Activated CD4-positive, alpha-beta T cell treated with anti-CD3 and anti-CD28 coated beads for 36 hours (primary cell): ENCODE measurements around the gene HSD17B8. TPM values are rescaled to one million over a fixed set of nuclear protein-coding genes. Genes with fewer than 3 reads are reported as not detected.

Experiments used
- ATAC-seq: fragments of 200-7000 bp; cut with Tn5 transposase; one replicate; pipeline ENCODE4 v1.10.0; 2021; ENCODE audit warnings: mild to moderate bottlenecking, moderate library complexity
- CTCF ChIA-PET: fragments of 350-600 bp; sonication (Branson Sonifier 250); formaldehyde crosslinking; loops from one replicate; lab custom pipeline; 2021; ENCODE audit warnings: antibody characterized with exemption; lab: Charles Lee
- POLR2A ChIA-PET: fragments of 350-600 bp; sonication (Branson Sonifier 250); formaldehyde crosslinking; loops from one replicate; lab custom pipeline; 2021; ENCODE audit warnings: antibody characterized with exemption, inconsistent platforms; lab: Charles Lee
- DNase-seq: peaks from one replicate; pipeline ENCODE4 v3.0.0-alpha.2; 2020
- H3K27ac Mint-ChIP-seq: one replicate; pipeline ENCODE4 v1.8.0; 2021; ENCODE audit warnings: mixed read lengths
- H3K27me3 Mint-ChIP-seq: one replicate; pipeline ENCODE4 v1.8.0; 2021; ENCODE audit warnings: mixed read lengths
- H3K36me3 Mint-ChIP-seq: one replicate; pipeline ENCODE4 v1.8.0; 2021; ENCODE audit warnings: low read depth, mixed read lengths
- H3K4me1 Mint-ChIP-seq: one replicate; pipeline ENCODE4 v1.8.0; 2021; ENCODE audit warnings: mixed read lengths
- H3K4me3 Mint-ChIP-seq: one replicate; pipeline ENCODE4 v1.8.0; 2021; ENCODE audit warnings: mild to moderate bottlenecking, moderate library complexity, mixed read lengths
- H3K9me3 Mint-ChIP-seq: one replicate; pipeline ENCODE4 v1.8.0; 2021; ENCODE audit warnings: low read depth, mixed read lengths
- intact Hi-C, 2 experiments: fragments of 100-400 bp; cut with DNase I in 1 of 2; cut with micrococcal nuclease in 1 of 2; formaldehyde crosslinking; loops; one replicate each; pipeline versions ENCODE4 v1.14.2 to v1.15.1; 2022 to 2024; cut with DNase I, micrococcal nuclease
- total RNA-seq, 2 experiments: library from RNA; stranded (reverse); gene quantifications; one replicate each; pipeline ENCODE4 v1.2.3, GENCODE V29; 2021

The HSD17B8 gene
- total RNA-seq, 2 experiments from 2014 or later, result 23.4 to 33.2 TPM

GRCh38 chr6:33183071-33183683 lies 21.3 kb upstream of the HSD17B8 start:
- intact Hi-C loops, result loop anchor here (1.0 to 2.0 kb wide), 2 partner anchors 17 to 22 kb away; partner anchors contain the start of genes HSD17B8 (in 1 of the 2), RXRB (in 1 of the 2) and SLC39A7 (in 1 of the 2)
- peak overlapping the region; percentile 97 for H3K27ac Mint-ChIP-seq
- POLR2A ChIA-PET, result no interaction called here

GRCh38 chr6:33185190-33185589 lies 19.3 kb upstream of the HSD17B8 start:
- ChIA-PET POLR2A (no interaction called here), CTCF (no interaction called here)
- Mint-ChIP-seq H3K4me3 (no peak overlapping the region), H3K4me1 (peaks cover 23% of the 10 kb centered on the region), H3K27me3 (peaks cover 13% of the 10 kb centered on the region), H3K27ac (no peak overlapping the region), H3K36me3 (peaks cover 22% of the 10 kb centered on the region), H3K9me3 (peaks cover 17% of the 10 kb centered on the region)
- intact Hi-C loops, result no loop called here
- ATAC-seq (no peak), DNase-seq (no peak)

More at GRCh38 chr6:33183071-33183683, 21.3 kb upstream of the HSD17B8 start:
- peak; percentile 52 for ATAC-seq
- CTCF ChIA-PET, result interaction anchor here (0.6 to 1.8 kb wide), 10 partner anchors 9 to 168 kb away, joined by 3 to 7 read pairs (median 4); partner anchors contain the start of gene COL11A2
- H3K4me3 Mint-ChIP-seq, result peak overlapping the region; percentile 22
- peaks cover 22% of the 10 kb centered on the region for H3K36me3 Mint-ChIP-seq
- H3K9me3 Mint-ChIP-seq, result peaks cover 17% of the 10 kb centered on the region
- no peak for DNase-seq
- peaks cover 8% of the 10 kb centered on the region for H3K27me3 Mint-ChIP-seq
- peaks cover 23% of the 10 kb centered on the region for H3K4me1 Mint-ChIP-seq

GRCh38 chr6:33185654-33186187 lies 18.7 kb upstream of the HSD17B8 start:
- ATAC-seq (no peak), DNase-seq (no peak)
- Mint-ChIP-seq H3K36me3 (peaks cover 22% of the 10 kb centered on the region), H3K4me3 (no peak overlapping the region), H3K9me3 (peaks cover 17% of the 10 kb centered on the region), H3K27me3 (peaks cover 16% of the 10 kb centered on the region), H3K27ac (no peak overlapping the region), H3K4me1 (peaks cover 23% of the 10 kb centered on the region)
- ChIA-PET CTCF (interaction anchor here (1.0 kb wide), 1 partner anchor 11 kb away, joined by 4 read pairs; no protein-coding TSS in a partner anchor), POLR2A (no interaction called here)
- intact Hi-C loops, result no loop called here

GRCh38 chr6:33187809-33188208 lies 16.6 kb upstream of the HSD17B8 start:
- Mint-ChIP-seq H3K4me3 (no peak overlapping the region), H3K27me3 (peaks cover 24% of the 10 kb centered on the region), H3K27ac (no peak overlapping the region), H3K36me3 (peaks cover 20% of the 10 kb centered on the region), H3K9me3 (peaks cover 15% of the 10 kb centered on the region), H3K4me1 (peaks cover 29% of the 10 kb centered on the region)
- no peak for ATAC-seq
- POLR2A ChIA-PET, result no interaction called here
- DNase-seq, result no peak
- CTCF ChIA-PET, result no interaction called here
- intact Hi-C loops, result no loop called here

GRCh38 chr6:33189164-33189563 lies 15.3 kb upstream of the HSD17B8 start:
- DNase-seq (no peak), ATAC-seq (no peak)
- Mint-ChIP-seq H3K9me3 (peaks cover 4% of the 10 kb centered on the region), H3K4me1 (peaks cover 26% of the 10 kb centered on the region), H3K27ac (no peak overlapping the region), H3K27me3 (peaks cover 24% of the 10 kb centered on the region), H3K4me3 (no peak overlapping the region), H3K36me3 (peaks cover 6% of the 10 kb centered on the region)
- POLR2A ChIA-PET, result no interaction called here
- intact Hi-C loops, result no loop called here
- CTCF ChIA-PET, result interaction anchor here (1.6 to 1.7 kb wide), 2 partner anchors 59 to 63 kb away, joined by 3 to 4 read pairs; no protein-coding TSS in a partner anchor

GRCh38 chr6:33189625-33190448 lies 14.6 kb upstream of the HSD17B8 start:
- intact Hi-C loops, result loop anchor here in 1 of 2 experiments (10.0 kb wide), 1 partner anchor 65 kb away; no protein-coding TSS in a partner anchor
- Mint-ChIP-seq H3K4me3 (no peak overlapping the region), H3K4me1 (peaks cover 20% of the 10 kb centered on the region), H3K27me3 (peaks cover 24% of the 10 kb centered on the region), H3K9me3 (no peaks in the 10 kb centered on the region), H3K27ac (no peak overlapping the region), H3K36me3 (peaks cover 4% of the 10 kb centered on the region)
- ChIA-PET POLR2A (interaction anchor here (0.6 kb wide), 1 partner anchor 50 kb away, joined by 4 read pairs; no protein-coding TSS in a partner anchor), CTCF (interaction anchor here (0.6 to 1.7 kb wide), 4 partner anchors 58 to 107 kb away, joined by 3 to 4 read pairs (median 3); no protein-coding TSS in a partner anchor)
- DNase-seq, result no peak
- ATAC-seq, result no peak

- CTCF ChIA-PET, result interaction anchor here (0.5 to 1.7 kb wide), 4 partner anchors 64 to 107 kb away, joined by 3 to 4 read pairs (median 3); no protein-coding TSS in a partner anchor
- DNase-seq, result no peak
- intact Hi-C loops, result loop anchor here in 1 of 2 experiments (10.0 kb wide), 1 partner anchor 66 kb away; no protein-coding TSS in a partner anchor
- POLR2A ChIA-PET, result interaction anchor here (0.6 kb wide), 1 partner anchor 51 kb away, joined by 4 read pairs; no protein-coding TSS in a partner anchor
- peaks cover 11% of the 10 kb centered on the region for H3K36me3 Mint-ChIP-seq
- H3K4me1 Mint-ChIP-seq, result peaks cover 20% of the 10 kb centered on the region
- H3K27ac Mint-ChIP-seq, result no peak overlapping the region
- ATAC-seq, result no peak
- H3K4me3 Mint-ChIP-seq, result no peak overlapping the region
- H3K27me3 Mint-ChIP-seq, result peaks cover 24% of the 10 kb centered on the region
- H3K9me3 Mint-ChIP-seq, result no peaks in the 10 kb centered on the region
Measured at GRCh38 chr6:33190504-33191107, 13.8 kb upstream of the HSD17B8 start.

- Mint-ChIP-seq H3K9me3 (no peaks in the 10 kb centered on the region), H3K36me3 (peaks cover 18% of the 10 kb centered on the region), H3K27ac (no peak overlapping the region), H3K4me3 (no peak overlapping the region), H3K4me1 (peaks cover 21% of the 10 kb centered on the region), H3K27me3 (peaks cover 23% of the 10 kb centered on the region)
- POLR2A ChIA-PET, result no interaction called here
- CTCF ChIA-PET, result interaction anchor here (1.2 kb wide), 1 partner anchor 8 kb away, joined by 3 read pairs; no protein-coding TSS in a partner anchor
- intact Hi-C loops, result loop anchor here in 1 of 2 experiments (10.0 kb wide), 1 partner anchor 67 kb away; no protein-coding TSS in a partner anchor
- ATAC-seq, result no peak
- no peak for DNase-seq
Measured at GRCh38 chr6:33191383-33192104, 12.9 kb upstream of the HSD17B8 start.

- H3K4me1 Mint-ChIP-seq, result peaks cover 23% of the 10 kb centered on the region
- DNase-seq, result no peak
- peak within 1 kb of the TSS; percentile 53 for H3K27ac Mint-ChIP-seq
- peak; percentile 30 for ATAC-seq
- H3K4me3 Mint-ChIP-seq, result no peak within 1 kb of the TSS
- ChIA-PET POLR2A (no interaction called here), CTCF (interaction anchor here (1.2 kb wide), 1 partner anchor 8 kb away, joined by 3 read pairs; no protein-coding TSS in a partner anchor)
- H3K9me3 Mint-ChIP-seq, result no peaks in the 10 kb centered on the region
- peaks cover 20% of the 10 kb centered on the region for H3K27me3 Mint-ChIP-seq
- H3K36me3 Mint-ChIP-seq, result peaks cover 22% of the 10 kb centered on the region
- intact Hi-C loops, result loop anchor here in 1 of 2 experiments (10.0 kb wide), 1 partner anchor 67 kb away; no protein-coding TSS in a partner anchor
Measured at GRCh38 chr6:33192105-33192646, 12.3 kb upstream of the HSD17B8 start, which contains the start of gene COL11A2. Gene COL11A2, minus strand, starts transcription at chr6:33192467. Its CDS starts 227 bp downstream, at chr6:33192240.
